PC-9 (cell line): ENCODE data around the gene CPNE9. TPM values are rescaled to one million over a fixed set of nuclear protein-coding genes. Genes with fewer than 3 reads are reported as not detected.

Source experiments
- BruUV-seq: library from RNA; stranded (reverse); fragments of 400-500 nt; replicated peaks from 2 replicates; lab custom pipeline; 2021; lab: Mats Ljungman, UMichigan
- CTCF ChIA-PET: fragments of 300-600 bp; sonication (Branson Sonifier 250); formaldehyde crosslinking; loops from one replicate; lab custom pipeline; 2022; ENCODE audit warnings: antibody characterized with exemption; lab: Charles Lee
- POLR2A ChIA-PET: fragments of 300-600 bp; sonication (Branson Sonifier 250); formaldehyde crosslinking; loops from one replicate; lab custom pipeline; 2022; ENCODE audit warnings: antibody characterized with exemption; ENCODE audit not compliant: unreplicated experiment; lab: Charles Lee
- DNase-seq, 2 experiments: peaks; one replicate each; pipeline versions ENCODE4 v3.0.0 to v3.0.0-alpha.2; 2015 to 2022; ENCODE audit warnings: mixed read lengths in 1 of 2
- H2AFZ ChIP-seq: fragments of 200-600 bp; sonication (generic); 2 replicates; pipeline ENCODE4 v1.8.1; 2017; ENCODE audit warnings: antibody characterized with exemption
- H3F3A ChIP-seq: fragments of 200-600 bp; sonication (generic); 2 replicates; pipeline ENCODE4 v1.8.1; 2017; ENCODE audit warnings: antibody characterized with exemption, mild to moderate bottlenecking, low read depth; ENCODE audit not compliant: insufficient read depth
- H3K27ac ChIP-seq: fragments of 200-600 bp; sonication (generic); 2 replicates; pipeline ENCODE4 v1.6.1; 2016; ENCODE audit warnings: mixed run types
- H3K27me3 ChIP-seq: fragments of 200-600 bp; sonication (generic); 2 replicates; pipeline ENCODE4 v1.6.1; 2016; ENCODE audit warnings: low read depth, mixed run types; ENCODE audit not compliant: insufficient read depth
- H3K36me3 ChIP-seq: fragments of 200-600 bp; sonication (generic); 2 replicates; pipeline ENCODE4 v1.6.1; 2016; ENCODE audit warnings: low read depth, mixed run types
- H3K4me1 ChIP-seq: fragments of 200-600 bp; sonication (generic); replicated peaks from 2 replicates; pipeline ENCODE4 v1.6.1; 2016; ENCODE audit warnings: mixed run types; ENCODE audit not compliant: insufficient read depth
- H3K4me2 ChIP-seq: fragments of 200-600 bp; sonication (generic); 2 replicates; pipeline ENCODE4 v1.6.1; 2017; ENCODE audit warnings: mixed run types
- H3K4me3 ChIP-seq: fragments of 200-600 bp; sonication (generic); 2 replicates; pipeline ENCODE4 v1.6.1; 2016; ENCODE audit warnings: mixed run types
- H3K79me2 ChIP-seq: fragments of 200-600 bp; sonication (generic); 2 replicates; pipeline ENCODE4 v1.6.1; 2017; ENCODE audit warnings: low read depth, mixed run types
- H3K9me2 ChIP-seq: fragments of 200-600 bp; sonication (generic); 2 replicates; pipeline ENCODE4 v1.8.1; 2017; ENCODE audit warnings: mild to moderate bottlenecking; ENCODE audit not compliant: insufficient read depth
- H3K9me3 ChIP-seq: fragments of 200-600 bp; sonication (generic); 2 replicates; pipeline ENCODE4 v1.8.1; 2016; ENCODE audit warnings: low read depth; ENCODE audit not compliant: insufficient read depth
- H4K20me1 ChIP-seq: fragments of 200-600 bp; sonication (generic); 2 replicates; pipeline ENCODE4 v1.8.1; 2017; ENCODE audit not compliant: insufficient read depth
- EZH2 ChIP-seq: fragments of 200-600 bp; sonication (generic); IDR thresholded peaks from 2 replicates; pipeline ENCODE4 v1.8.0; 2017; ENCODE audit warnings: antibody characterized with exemption, low read depth
- intact Hi-C: fragments of 100-400 bp; cut with micrococcal nuclease; formaldehyde crosslinking; loops from one replicate; pipeline ENCODE4 v1.10.0; 2022; ENCODE audit not compliant: unreplicated experiment
- total RNA-seq: library from RNA; stranded (reverse); gene quantifications from 2 replicates; pipeline ENCODE4 v1.2.3, GENCODE V29; 2021
- TF ChIP-seq, protein P1 (sequence below): fragments of 200-600 bp; sonication (generic); conservative IDR thresholded peaks from 2 replicates; pipeline ENCODE4 v1.6.1; 2017; ENCODE audit warnings: mixed run types, antibody characterized with exemption, mild to moderate bottlenecking, moderate library complexity

Gene CPNE9
- total RNA-seq, 1 experiment from 2014 or later, result not detected

DNA sequence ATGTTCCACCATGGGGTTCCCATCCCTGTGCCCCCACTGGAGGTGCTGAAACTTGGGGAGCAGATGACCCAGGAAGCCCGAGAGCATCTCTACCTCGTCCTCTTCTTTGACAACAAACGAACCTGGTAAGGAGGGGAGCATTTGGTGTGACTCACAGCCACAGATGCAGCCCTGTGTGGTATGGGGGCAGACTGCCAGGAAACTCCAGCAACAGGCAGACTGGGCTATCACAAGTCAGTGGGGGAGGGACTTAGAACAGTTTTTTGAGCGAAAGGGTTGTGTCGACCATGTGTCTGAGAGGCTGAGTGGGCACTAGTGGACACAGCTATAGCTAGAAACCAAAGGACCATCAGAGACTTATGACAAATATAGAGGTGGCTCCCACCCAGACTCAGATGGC is 42.7 kb downstream of the CPNE9 start:
- TF ChIP-seq, protein P1, sequence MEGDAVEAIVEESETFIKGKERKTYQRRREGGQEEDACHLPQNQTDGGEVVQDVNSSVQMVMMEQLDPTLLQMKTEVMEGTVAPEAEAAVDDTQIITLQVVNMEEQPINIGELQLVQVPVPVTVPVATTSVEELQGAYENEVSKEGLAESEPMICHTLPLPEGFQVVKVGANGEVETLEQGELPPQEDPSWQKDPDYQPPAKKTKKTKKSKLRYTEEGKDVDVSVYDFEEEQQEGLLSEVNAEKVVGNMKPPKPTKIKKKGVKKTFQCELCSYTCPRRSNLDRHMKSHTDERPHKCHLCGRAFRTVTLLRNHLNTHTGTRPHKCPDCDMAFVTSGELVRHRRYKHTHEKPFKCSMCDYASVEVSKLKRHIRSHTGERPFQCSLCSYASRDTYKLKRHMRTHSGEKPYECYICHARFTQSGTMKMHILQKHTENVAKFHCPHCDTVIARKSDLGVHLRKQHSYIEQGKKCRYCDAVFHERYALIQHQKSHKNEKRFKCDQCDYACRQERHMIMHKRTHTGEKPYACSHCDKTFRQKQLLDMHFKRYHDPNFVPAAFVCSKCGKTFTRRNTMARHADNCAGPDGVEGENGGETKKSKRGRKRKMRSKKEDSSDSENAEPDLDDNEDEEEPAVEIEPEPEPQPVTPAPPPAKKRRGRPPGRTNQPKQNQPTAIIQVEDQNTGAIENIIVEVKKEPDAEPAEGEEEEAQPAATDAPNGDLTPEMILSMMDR, result no peak
- no peak for TF ChIP-seq EZH2
- H3K4me2 ChIP-seq, result no peak overlapping the region
- H3K27ac ChIP-seq, result no peak overlapping the region
- H3K79me2 ChIP-seq, result peaks cover 8% of the 10 kb centered on the region; the same call in 1 of the 2 replicates
- ChIA-PET CTCF (no interaction called here), POLR2A (interaction anchor here (0.6 kb wide), 1 partner anchor 62 kb away, joined by 3 read pairs; no protein-coding TSS in a partner anchor)
- no peaks in the 10 kb centered on the region for H3K27me3 ChIP-seq
- no peak for DNase-seq
- H3K9me3 ChIP-seq, result no peaks in the 10 kb centered on the region
- H3F3A ChIP-seq, result peaks cover 20% of the 10 kb centered on the region
- intact Hi-C loops, result loop anchor here (10.0 kb wide), 1 partner anchor 578 kb away; the partner anchor contains the start of gene SEC13
- no peaks in the 10 kb centered on the region for H3K9me2 ChIP-seq
- no peak overlapping the region for H3K4me3 ChIP-seq
- no TSS peak for BruUV-seq
- 0 out of 2 replicates have a peak, but pooled peaks cover 6% of the 10 kb centered on the region for H3K36me3 ChIP-seq
- no peak overlapping the region for H2AFZ ChIP-seq
- H4K20me1 ChIP-seq, result no peaks in the 10 kb centered on the region
- H3K4me1 ChIP-seq, result peaks cover 14% of the 10 kb centered on the region

DNA sequence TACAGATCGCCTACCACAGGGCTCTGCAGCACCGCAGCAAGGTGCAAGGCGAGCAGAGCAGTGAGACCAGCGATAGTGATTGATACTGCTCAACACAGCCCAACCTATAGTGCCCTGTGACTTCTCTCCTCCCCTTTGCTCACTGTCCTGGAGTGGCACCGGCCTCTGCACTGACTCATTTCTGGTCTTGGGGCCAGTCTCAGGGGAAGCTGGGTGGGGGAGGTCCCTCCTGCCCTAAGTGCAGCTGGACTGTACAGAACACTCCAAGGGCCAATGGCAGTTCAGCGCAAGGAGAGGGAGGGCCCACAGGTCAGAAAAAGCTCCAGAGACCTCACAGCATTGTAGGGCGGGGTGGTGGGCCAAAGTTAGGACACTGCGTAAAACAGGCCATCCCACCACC is 43.6 kb downstream of the CPNE9 start:
- ChIA-PET CTCF (no interaction called here), POLR2A (interaction anchor here (0.6 kb wide), 1 partner anchor 61 kb away, joined by 3 read pairs; no protein-coding TSS in a partner anchor)
- no peak overlapping the region for H3K4me3 ChIP-seq
- peaks cover 14% of the 10 kb centered on the region for H3K4me1 ChIP-seq
- no peaks in the 10 kb centered on the region for H3K9me2 ChIP-seq
- TF ChIP-seq, protein P1, result no peak
- TF ChIP-seq EZH2, result no peak
- H3K36me3 ChIP-seq, result 0 out of 2 replicates have a peak, but pooled peaks cover 10% of the 10 kb centered on the region
- no TSS peak for BruUV-seq
- no peak overlapping the region for H2AFZ ChIP-seq
- H3K27ac ChIP-seq, result no peak overlapping the region
- intact Hi-C loops, result loop anchor here (10.0 kb wide), 1 partner anchor 578 kb away; the partner anchor contains the start of gene SEC13
- DNase-seq, result no peak
- peaks cover 20% of the 10 kb centered on the region for H3F3A ChIP-seq
- peaks cover 10% of the 10 kb centered on the region; the same call in 1 of the 2 replicates for H3K79me2 ChIP-seq
- no peaks in the 10 kb centered on the region for H4K20me1 ChIP-seq
- H3K9me3 ChIP-seq, result no peaks in the 10 kb centered on the region
- no peak overlapping the region for H3K4me2 ChIP-seq
- no peaks in the 10 kb centered on the region for H3K27me3 ChIP-seq

DNA sequence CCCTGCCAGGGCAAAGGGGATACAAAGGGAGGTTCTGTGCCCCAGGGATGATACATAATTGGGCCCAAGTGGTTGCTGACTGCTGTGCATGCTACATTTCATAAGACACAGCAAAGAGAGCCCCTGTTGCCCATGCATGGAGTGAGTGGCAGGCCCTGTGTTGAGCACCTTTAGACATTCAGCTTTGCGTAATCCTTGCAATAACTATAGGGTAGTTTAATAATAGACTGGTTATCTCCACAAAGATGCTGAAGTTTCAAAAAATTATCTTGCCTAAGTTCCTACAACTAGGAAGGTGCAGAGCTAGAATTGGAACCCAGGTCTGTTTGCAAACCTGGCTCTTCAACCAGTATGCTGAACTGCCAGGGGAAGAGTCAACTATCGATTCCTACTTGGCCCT is 44.4 kb downstream of the CPNE9 start:
- BruUV-seq, result no TSS peak
- Histone ChIP-seq H3K9me2 (no peaks in the 10 kb centered on the region), H3K9me3 (no peaks in the 10 kb centered on the region), H3K4me2 (no peak overlapping the region), H4K20me1 (no peaks in the 10 kb centered on the region), H3K4me1 (peaks cover 14% of the 10 kb centered on the region), H3F3A (peaks cover 20% of the 10 kb centered on the region), H3K4me3 (no peak overlapping the region), H3K27ac (no peak overlapping the region), H3K27me3 (no peaks in the 10 kb centered on the region), H2AFZ (no peak overlapping the region), H3K79me2 (peaks cover 10% of the 10 kb centered on the region; the same call in 1 of the 2 replicates), H3K36me3 (0 out of 2 replicates have a peak, but pooled peaks cover 12% of the 10 kb centered on the region)
- no peak for DNase-seq
- POLR2A ChIA-PET, result interaction anchor here (0.7 kb wide), 1 partner anchor 409 kb away, joined by 7 read pairs; no protein-coding TSS in a partner anchor
- TF ChIP-seq EZH2, result no peak
- TF ChIP-seq, protein P1, result no peak
- CTCF ChIA-PET, result no interaction called here
- intact Hi-C loops, result loop anchor here (10.0 kb wide), 1 partner anchor 577 kb away; the partner anchor contains the start of gene SEC13
